Osteocyte (in vitro differentiated cells): ENCODE measurements around the gene ASPG. TPM values are rescaled to one million over a fixed set of nuclear protein-coding genes. Genes with fewer than 3 reads are reported as not detected.

ENCODE experiments used
- DNase-seq: peaks from one replicate; pipeline ENCODE4 v3.0.0; 2021; ENCODE audit warnings: mixed read lengths; ENCODE audit not compliant: unreplicated experiment; ENCODE audit errors: extremely low spot score
- H3K27ac Mint-ChIP-seq: one replicate; pipeline ENCODE4 v1.8.0; 2021; ENCODE audit warnings: mild to moderate bottlenecking, mixed read lengths; ENCODE audit not compliant: unreplicated experiment
- H3K27me3 Mint-ChIP-seq: one replicate; pipeline ENCODE4 v1.8.0; 2021; ENCODE audit warnings: mixed read lengths; ENCODE audit not compliant: unreplicated experiment
- H3K36me3 Mint-ChIP-seq: one replicate; pipeline ENCODE4 v1.8.0; 2021; ENCODE audit warnings: mixed read lengths; ENCODE audit not compliant: unreplicated experiment
- H3K4me1 Mint-ChIP-seq: one replicate; pipeline ENCODE4 v1.8.0; 2021; ENCODE audit warnings: mixed read lengths; ENCODE audit not compliant: unreplicated experiment
- H3K4me3 Mint-ChIP-seq: one replicate; pipeline ENCODE4 v1.8.0; 2021; ENCODE audit warnings: mild to moderate bottlenecking, moderate library complexity, mixed read lengths; ENCODE audit not compliant: unreplicated experiment
- H3K9me3 Mint-ChIP-seq: one replicate; pipeline ENCODE4 v1.8.0; 2021; ENCODE audit warnings: mixed read lengths; ENCODE audit not compliant: unreplicated experiment
- CTCF ChIP-seq: fragments of 200-600 bp; sonication (generic); IDR thresholded peaks from 2 replicates; pipeline ENCODE4 v1.5.0; 2021; ENCODE audit warnings: antibody characterized with exemption, mild to moderate bottlenecking, moderate library complexity
- total RNA-seq: library from RNA; stranded (reverse); gene quantifications from 2 replicates; pipeline ENCODE4 v1.2.1, GENCODE V29; 2021

The ASPG gene
- total RNA-seq, 1 donor from 2014 or later: not detected

GRCh38 chr14:104049576-104050240, 35.8 kb upstream of the ASPG start:
- H3K36me3 Mint-ChIP-seq: no peaks in the 10 kb centered on the region
- no peak for TF ChIP-seq CTCF
- peaks cover 18% of the 10 kb centered on the region for H3K27me3 Mint-ChIP-seq
- no peak overlapping the region for H3K27ac Mint-ChIP-seq
- no peaks in the 10 kb centered on the region for H3K9me3 Mint-ChIP-seq
- no peak for DNase-seq
- no peak overlapping the region for H3K4me3 Mint-ChIP-seq
- no peaks in the 10 kb centered on the region for H3K4me1 Mint-ChIP-seq

GRCh38 chr14:104051092-104051813, 34.2 kb upstream of the ASPG start:
- H3K27me3 Mint-ChIP-seq: peaks cover 20% of the 10 kb centered on the region
- no peaks in the 10 kb centered on the region for H3K9me3 Mint-ChIP-seq
- TF ChIP-seq CTCF: no peak
- H3K4me3 Mint-ChIP-seq: no peak overlapping the region
- no peaks in the 10 kb centered on the region for H3K4me1 Mint-ChIP-seq
- DNase-seq: no peak
- no peak overlapping the region for H3K27ac Mint-ChIP-seq
- no peaks in the 10 kb centered on the region for H3K36me3 Mint-ChIP-seq

- DNase-seq: peak; percentile 79
- no peak for TF ChIP-seq CTCF
- Mint-ChIP-seq H3K27me3 (peaks cover 36% of the 10 kb centered on the region), H3K4me3 (no peak overlapping the region), H3K9me3 (no peaks in the 10 kb centered on the region), H3K27ac (no peak overlapping the region), H3K4me1 (no peaks in the 10 kb centered on the region), H3K36me3 (no peaks in the 10 kb centered on the region)
Observed at GRCh38 chr14:104054222-104054905, 31.1 kb upstream of the ASPG start.

GRCh38 chr14:104062281-104062680, 23.2 kb upstream of the ASPG start:
- no peak overlapping the region for H3K27ac Mint-ChIP-seq
- peaks cover 43% of the 10 kb centered on the region for H3K27me3 Mint-ChIP-seq
- no peak overlapping the region for H3K4me3 Mint-ChIP-seq
- TF ChIP-seq CTCF: no peak
- H3K4me1 Mint-ChIP-seq: no peaks in the 10 kb centered on the region
- DNase-seq: no peak
- H3K9me3 Mint-ChIP-seq: peaks cover 4% of the 10 kb centered on the region
- no peaks in the 10 kb centered on the region for H3K36me3 Mint-ChIP-seq

GRCh38 chr14:104064003-104064402, 21.5 kb upstream of the ASPG start:
- Mint-ChIP-seq H3K27ac (no peak overlapping the region), H3K36me3 (no peaks in the 10 kb centered on the region), H3K9me3 (peaks cover 5% of the 10 kb centered on the region), H3K27me3 (peaks cover 35% of the 10 kb centered on the region), H3K4me3 (no peak overlapping the region), H3K4me1 (no peaks in the 10 kb centered on the region)
- no peak for TF ChIP-seq CTCF
- DNase-seq: peak; percentile 62
